ENCODE data around the gene ACBD4.

ACBD4 gene

GRCh38 chr17:45092911-45093430 lies 42.5 kb upstream of the ACBD4 start:
- no peaks in the 10 kb centered on the region for H3K27me3 ChIP-seq (ENCODE audit: insufficient read depth, poor library complexity, severe bottlenecking)
- no peak overlapping the region for H3K27ac ChIP-seq (replicated peaks)
- no peak for TF ChIP-seq CTCF (IDR thresholded peaks at IDR 0.05; ENCODE audit: insufficient read depth, low read length)
- no peak for TF ChIP-seq SPI1 (IDR thresholded peaks at IDR 0.05; ENCODE audit: borderline replicate concordance, low read depth)
- no peak overlapping the region for H3K4me3 ChIP-seq (replicated peaks; ENCODE audit: insufficient read depth, low read length)
- no peak for DNase-seq (ENCODE audit: low read depth in 1 of 2, low spot score in 1 of 2)

GRCh38 chr17:45093444-45094110 lies 41.9 kb upstream of the ACBD4 start:
- no peak overlapping the region for H3K4me3 ChIP-seq (replicated peaks; ENCODE audit: insufficient read depth, low read length)
- no peaks in the 10 kb centered on the region for H3K27me3 ChIP-seq (ENCODE audit: insufficient read depth, poor library complexity, severe bottlenecking)
- no peak for TF ChIP-seq GABPA (IDR thresholded peaks at IDR 0.05; ENCODE audit: low read depth)
- TF ChIP-seq CTCF (IDR thresholded peaks at IDR 0.05; ENCODE audit: insufficient read depth, low read length), result no peak
- TF ChIP-seq REST (IDR thresholded peaks at IDR 0.05; ENCODE audit: insufficient replicate concordance, low read depth), result no peak
- TF ChIP-seq POLR2AphosphoS5 (IDR thresholded peaks at IDR 0.05; ENCODE audit: low read depth), result no peak
- no peak for TF ChIP-seq SPI1 (IDR thresholded peaks at IDR 0.05; ENCODE audit: borderline replicate concordance, low read depth)
- no peak overlapping the region for H3K27ac ChIP-seq (replicated peaks)
- DNase-seq (ENCODE audit: low read depth in 1 of 2, low spot score in 1 of 2), result no peak

GRCh38 chr17:45096141-45096540 lies 39.3 kb upstream of the ACBD4 start:
- TF ChIP-seq CTCF (IDR thresholded peaks at IDR 0.05; ENCODE audit: insufficient read depth, low read length) (peak; percentile 38), POLR2AphosphoS5 (IDR thresholded peaks at IDR 0.05; ENCODE audit: low read depth) (no peak)
- Histone ChIP-seq H3K27me3 (ENCODE audit: insufficient read depth, poor library complexity, severe bottlenecking) (no peaks in the 10 kb centered on the region), H3K4me3 (replicated peaks; ENCODE audit: insufficient read depth, low read length) (no peak overlapping the region), H3K27ac (replicated peaks) (no peak overlapping the region)
- DNase-seq (ENCODE audit: low read depth in 1 of 2, low spot score in 1 of 2), result no peak

GRCh38 chr17:45096926-45097325 lies 38.6 kb upstream of the ACBD4 start:
- DNase-seq (ENCODE audit: low read depth in 1 of 2, low spot score in 1 of 2), result no peak
- Histone ChIP-seq H3K27ac (replicated peaks) (no peak overlapping the region), H3K27me3 (ENCODE audit: insufficient read depth, poor library complexity, severe bottlenecking) (no peaks in the 10 kb centered on the region), H3K4me3 (replicated peaks; ENCODE audit: insufficient read depth, low read length) (no peak overlapping the region)
- TF ChIP-seq CTCF (IDR thresholded peaks at IDR 0.05; ENCODE audit: insufficient read depth, low read length) (no peak), POLR2AphosphoS5 (IDR thresholded peaks at IDR 0.05; ENCODE audit: low read depth) (no peak), GABPA (IDR thresholded peaks at IDR 0.05; ENCODE audit: low read depth) (no peak), SPI1 (IDR thresholded peaks at IDR 0.05; ENCODE audit: borderline replicate concordance, low read depth) (no peak), REST (IDR thresholded peaks at IDR 0.05; ENCODE audit: insufficient replicate concordance, low read depth) (no peak)
